NCI-H2081 treated with DMSO at 0.1 percent for 48 hours (cell line): ENCODE results near the gene LSM3.
"Not testable (repeated sequence)": the region's sequence is repeated elsewhere in the genome, so short reads cannot be mapped to it uniquely, and the experiment has no call there.

Source experiments
- DNase-seq: peaks from one replicate; lab custom pipeline; 2025; lab: John Stamatoyannopoulos, UW

LSM3 gene

DNA sequence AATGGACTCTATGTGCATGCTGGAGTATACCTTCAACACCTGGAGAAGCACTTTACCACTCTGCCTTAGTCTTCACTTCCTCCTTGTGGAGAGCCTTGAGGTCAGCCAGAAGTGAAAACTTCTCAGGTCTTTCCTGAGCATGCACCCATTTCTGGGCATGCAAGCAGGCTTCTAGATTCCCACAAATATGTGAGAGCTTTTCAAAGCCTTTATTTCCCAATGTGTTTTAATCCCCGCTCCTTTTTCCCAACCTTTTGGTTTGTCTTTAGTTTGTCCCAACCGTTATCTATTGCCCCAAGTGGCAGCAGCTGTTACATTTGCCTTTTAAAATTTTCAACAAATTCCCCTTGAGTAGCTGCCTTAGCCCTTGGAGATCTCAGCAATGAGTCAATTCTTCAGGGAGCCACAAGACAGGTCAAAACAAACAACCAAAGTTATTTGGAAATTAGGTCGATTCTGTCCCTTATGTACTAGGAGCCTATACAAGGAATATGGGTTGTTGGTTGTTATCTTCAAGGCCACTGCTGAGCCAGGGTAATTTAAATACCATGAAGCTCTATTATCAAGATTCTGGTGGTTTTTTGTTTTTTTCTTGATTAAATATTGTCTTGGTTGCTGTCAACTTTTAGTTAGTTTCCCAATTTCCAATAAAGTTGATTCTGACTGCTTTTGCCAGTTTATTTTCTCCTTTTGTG, 44.4 kb downstream of the LSM3 start:
- no peak for DNase-seq

DNA sequence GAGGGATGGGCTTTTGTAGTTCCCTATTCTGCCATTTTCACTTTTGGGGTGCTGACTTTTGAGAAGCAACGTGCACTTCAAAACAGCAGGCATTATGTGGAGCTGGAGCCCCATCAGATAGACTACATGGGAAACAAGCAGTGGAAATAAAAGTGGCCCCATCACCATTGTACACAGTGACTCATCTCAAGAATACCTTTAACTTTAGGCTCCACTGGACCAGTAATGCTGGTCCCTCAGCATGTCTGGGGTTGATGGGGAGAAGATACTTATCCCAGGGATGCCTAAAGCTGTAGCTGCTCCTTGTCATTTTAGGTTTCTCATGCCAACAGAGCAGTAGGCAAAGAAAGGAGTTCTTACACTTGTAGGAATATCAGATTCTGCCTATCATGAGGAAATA, 45.0 kb downstream of the LSM3 start:
- DNase-seq, result no peak

DNA sequence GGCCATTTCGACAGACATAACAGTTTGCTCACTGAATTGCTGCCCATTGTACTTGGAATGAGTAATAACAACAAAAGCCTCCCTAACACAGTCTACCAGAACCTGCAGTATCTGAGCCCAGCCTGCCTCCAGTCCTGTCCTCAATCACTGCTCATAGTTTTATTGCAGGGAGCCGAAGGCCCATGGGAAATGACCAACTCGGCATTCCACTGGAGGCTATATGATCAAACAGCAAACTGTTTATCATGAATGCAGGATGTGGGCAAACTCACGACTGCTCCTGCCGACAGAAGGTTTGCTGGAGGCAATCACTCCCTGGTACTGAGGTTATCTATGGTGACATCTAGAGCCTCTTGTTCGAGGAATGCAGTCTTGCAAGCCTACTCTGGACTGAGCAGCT, 46.3 kb downstream of the LSM3 start:
- no peak for DNase-seq

DNA sequence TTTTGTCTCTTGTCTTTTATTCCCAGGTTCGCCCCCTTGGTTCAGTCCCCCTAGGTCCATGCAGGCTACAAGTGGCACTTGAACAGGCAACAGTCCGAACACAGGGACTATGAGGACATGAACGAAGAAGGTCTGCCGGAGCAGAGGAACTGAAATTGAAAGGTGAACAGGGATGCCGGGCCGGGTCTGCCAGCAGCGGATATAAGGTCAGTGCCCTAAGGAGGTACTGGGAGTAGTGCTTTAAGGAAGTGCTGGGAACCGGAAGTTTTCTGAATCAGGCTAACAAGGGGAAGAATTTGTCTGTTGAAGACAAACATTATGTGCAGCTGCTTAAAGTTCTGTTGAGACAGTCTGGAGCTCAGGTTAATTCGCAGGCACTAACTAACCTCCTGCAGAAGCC, 46.8 kb downstream of the LSM3 start:
- DNase-seq, result no peak

DNA sequence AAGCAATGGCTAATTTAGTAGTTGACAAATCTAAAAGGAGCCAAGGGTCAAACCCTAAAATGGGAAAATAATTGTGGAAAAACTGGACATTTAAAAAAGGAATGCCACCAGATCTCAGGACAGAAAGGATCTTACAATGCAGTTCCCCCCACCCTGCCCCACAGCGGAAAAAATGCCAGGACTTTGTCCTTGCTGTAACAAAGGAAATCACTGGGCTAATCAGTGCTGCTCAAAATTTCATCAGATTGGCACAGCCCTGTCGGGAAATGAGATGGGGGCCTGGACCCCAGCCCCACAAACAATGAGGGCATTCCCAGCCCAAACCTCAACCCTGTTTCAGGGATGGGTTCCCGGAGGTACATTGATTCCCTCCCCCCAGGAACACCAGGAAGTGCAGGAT, 47.7 kb downstream of the LSM3 start:
- DNase-seq, result not testable (repeated sequence)

DNA sequence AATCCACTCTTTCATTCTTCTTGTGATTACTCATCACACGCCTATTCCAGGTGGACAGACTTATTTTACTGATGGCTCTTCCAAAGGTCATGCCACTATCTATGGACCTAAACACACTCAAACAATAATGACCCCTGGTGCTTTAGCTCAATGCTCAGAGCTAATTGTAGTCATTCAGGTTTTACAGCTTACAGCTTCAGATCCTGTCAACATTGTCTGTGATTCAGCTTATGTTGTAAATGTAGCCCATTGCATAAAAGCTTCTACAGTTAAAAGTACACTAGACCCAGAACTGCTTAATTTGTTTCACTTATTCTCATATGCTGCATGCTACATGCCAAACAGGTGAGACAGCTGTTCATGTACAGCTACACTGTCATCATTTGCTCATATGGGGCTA, 49.2 kb downstream of the LSM3 start:
- DNase-seq, result no peak

DNA sequence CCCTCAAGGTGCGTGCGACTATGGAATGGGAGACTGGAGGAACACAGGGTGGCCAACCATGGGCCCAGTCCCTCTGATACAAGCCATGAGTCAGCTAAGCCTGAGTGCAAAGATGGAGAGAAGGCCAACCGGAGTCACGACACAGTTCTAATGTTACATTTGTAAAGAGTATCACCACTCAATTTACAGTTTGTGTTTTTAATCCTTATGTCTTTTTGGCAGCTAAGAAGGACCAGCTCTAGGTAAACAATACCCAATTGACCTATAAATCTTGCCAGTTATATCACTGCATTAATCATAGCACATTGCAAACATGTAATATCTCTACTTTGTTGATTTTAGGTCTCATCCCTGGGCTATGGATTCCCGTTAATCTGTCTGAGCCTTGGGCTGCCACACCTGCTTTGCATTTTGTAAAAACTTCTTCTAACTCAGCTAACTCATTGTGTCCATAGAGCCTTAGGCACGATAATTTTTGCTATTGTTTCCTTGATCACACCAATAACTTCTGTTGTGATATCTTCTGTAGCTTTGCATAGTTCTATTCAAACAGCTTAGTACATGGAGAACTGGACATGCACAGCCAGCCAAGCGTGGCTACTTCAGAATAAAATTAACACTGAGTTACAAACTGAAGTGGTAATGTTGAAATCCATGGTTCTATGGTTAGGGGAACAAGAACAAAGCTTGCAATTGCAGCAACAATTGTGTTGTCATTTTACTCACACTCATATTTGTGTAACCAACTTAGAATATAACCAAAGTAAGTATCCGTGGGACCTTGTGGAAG, 50.3 kb downstream of the LSM3 start:
- no peak for DNase-seq

DNA sequence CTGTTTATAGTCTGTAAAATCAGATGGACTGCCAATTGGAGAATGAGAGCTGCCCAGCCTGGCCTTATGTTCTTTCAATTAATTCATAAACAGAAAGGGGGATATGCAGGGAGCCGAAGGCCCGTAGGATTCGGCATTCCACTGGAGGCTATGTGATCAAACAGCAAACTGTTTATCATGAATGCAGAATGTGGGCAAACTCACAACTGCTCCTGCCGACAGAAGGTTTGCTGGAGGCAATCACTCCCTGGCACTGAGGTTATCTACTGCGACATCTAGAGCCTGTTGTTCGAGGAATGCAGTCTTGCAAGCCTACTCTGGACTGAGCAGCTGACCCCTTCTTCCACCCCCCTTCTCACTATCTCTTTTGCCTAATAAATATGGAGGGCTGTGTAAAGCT, 51.1 kb downstream of the LSM3 start:
- DNase-seq, result not testable (repeated sequence)

DNA sequence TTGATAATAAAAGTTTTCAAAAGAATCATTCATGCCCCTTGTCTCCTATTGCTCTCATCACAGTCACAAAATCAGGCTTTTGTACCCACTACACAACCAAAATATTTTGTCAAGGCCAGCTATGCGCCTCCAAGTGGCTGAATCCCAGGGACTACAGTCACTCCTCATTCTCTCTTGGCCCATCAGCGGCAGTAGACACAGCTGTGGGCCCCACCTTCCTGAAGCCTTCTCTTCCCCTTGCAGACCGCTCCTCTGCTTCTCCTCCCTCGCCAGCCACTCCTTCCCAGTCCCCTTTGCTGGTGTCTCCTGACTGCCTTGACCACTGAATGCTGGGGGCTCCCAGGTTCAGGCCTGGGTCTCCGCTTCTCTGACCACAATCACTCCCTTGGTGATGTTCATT, 52.1 kb downstream of the LSM3 start:
- DNase-seq, result no peak

DNA sequence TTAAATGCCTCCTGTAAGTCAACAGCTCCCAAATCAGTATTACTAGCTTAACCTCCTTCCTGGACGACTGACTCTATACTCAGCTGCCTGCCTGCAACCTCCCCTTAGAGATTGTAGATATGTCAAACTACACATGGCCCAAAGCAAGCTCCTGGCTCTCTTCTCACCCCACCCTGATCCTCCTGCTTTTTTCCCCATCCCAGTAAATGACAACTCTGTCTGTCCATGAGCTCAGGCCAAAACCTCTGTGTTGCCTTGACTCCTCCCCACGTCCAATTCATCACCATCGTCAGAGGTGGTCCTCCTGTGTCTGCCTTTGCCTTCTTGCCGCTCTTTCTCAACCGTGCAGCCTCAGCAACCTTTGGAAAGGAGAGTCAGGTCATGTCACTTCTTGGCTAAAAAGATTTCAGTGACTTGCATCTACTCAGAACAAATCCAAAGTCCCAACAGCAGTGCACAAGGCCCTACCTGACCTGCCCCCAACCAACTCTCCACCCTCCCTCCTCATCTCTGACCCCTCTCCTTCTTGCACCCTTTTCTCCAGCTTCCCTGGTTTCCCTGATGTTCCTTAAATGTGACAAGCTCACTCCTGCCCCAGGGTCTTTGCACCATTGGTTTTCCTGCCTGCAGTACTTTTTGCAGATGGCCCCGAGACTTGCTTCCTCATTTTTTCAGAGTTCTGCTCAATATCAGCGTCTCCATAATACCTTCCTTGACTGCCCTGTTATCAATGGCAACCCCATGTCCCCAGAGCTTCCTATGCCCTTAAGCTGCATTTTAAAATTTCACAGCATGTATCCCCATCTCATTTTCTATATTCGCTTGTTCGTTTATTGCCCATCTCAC, 52.8 kb downstream of the LSM3 start:
- no peak for DNase-seq

DNA sequence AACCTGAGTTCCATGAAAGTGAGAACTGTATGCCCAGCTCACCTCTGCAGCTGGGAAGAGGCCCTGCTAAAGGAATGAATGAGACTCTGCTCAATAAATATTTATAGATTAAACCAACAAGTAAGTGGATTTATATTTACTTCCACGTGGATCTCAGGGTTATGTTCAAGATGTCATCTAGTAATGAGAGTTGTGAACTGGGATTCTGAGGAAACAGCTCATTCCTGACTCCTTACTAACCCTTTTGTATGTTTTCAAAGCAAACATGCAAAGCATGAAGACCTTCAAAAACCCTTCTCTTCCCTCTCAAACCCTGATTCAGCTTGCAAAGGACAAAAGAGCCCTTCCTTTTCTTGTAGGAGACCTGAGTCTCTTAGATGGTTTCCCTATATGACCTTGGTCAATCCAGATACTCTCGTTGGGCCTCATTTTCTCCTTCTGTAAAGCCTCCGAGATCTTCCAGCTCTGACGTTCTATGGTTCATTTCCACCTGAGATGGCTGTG, 53.4 kb downstream of the LSM3 start:
- no peak for DNase-seq

DNA sequence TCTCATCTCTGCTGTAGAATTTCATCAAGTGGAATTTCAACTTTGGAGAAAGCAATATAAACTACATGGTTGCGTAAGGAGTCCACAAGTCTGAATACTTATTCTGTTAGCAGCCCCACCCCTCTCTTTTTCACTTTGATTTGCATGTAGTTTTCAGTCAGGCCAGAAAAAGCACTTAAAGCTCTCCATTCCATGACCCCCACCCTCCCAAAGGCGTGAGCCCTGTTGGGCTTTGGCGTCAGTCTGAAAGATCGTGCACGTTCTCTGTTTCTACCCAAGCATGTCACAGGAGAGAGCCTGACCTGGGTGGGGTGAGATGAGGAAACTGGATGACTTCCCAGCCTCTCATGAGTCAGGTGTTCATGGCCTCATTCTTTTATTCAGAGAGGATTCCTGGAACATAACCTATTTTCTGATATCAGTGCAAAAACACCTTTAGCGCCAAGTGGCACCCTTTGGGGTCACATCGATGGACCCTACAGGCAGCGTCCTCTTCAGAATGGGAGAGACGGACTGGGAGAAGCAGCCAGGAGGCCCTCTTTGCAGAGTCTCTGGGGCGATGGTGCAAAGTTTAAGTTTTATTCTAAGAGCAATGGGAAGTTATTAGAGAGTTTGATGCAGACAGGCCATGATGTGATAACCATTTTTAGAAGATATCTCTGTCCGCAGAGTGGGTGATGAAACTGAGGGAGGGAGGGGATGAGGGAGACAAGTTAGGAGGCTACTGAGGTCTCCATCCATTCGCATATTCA, 55.8 kb downstream of the LSM3 start:
- no peak for DNase-seq

DNA sequence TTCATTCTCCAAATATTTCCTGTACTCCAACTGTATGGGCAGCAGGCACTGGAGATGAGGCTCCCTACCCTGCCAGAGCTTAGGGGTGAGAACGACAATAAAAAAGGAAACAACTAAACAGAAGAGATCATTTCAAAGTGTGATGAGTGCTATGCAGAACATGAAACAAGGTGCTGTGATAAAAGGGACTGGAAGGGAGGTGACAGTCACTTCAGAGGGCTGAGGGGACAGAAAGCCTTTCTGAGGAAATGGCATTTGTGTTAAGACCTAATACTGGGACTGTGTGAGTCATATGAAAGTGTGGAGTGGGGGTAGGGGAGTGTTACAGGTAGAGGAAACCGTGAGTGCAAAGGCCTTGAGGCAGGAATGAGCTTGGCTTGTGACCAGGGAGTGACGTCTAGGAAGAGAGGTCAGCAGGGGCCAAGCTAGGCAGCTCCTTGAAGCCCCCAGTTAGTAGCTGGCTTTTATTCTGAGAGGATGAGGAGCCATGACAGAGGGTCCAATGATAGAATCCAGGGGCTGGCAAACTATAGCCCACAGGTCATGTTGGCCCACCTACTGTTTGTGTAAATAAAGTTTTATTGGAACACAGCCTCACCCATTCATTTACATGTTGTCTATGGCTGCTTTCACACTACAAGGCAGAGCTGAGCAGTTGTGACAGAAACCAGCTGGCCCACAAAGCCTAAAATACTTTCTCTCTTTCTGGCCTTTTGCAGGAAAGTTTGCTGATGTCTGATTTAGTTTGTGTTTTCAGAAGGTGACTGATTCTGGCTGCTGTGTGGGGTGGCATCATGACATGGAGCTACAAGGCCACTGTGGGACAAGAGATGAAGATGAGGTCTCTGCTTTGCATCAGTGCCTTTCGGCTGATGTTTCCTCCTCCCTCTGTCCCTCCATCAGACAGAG, 56.6 kb downstream of the LSM3 start:
- DNase-seq, result no peak

DNA sequence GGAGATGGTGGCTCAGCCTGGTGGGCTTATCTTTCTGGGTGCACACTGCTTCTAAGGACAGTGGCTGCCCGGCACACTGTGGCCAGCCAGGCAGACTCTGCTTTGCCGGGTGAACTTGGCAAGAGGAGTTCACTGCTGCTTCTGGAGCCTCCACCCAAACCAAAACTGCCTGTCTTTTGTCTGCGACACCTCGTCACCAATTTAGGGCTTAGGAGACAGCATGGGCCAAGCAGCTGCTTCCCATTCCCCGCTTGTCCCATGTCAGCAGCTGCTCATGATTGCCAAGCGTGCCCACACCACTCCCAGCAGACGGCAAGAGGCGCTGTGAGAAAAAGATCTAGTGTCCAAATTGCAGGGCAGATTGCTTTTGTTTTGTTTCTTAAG, 57.3 kb downstream of the LSM3 start:
- DNase-seq, result no peak

DNA sequence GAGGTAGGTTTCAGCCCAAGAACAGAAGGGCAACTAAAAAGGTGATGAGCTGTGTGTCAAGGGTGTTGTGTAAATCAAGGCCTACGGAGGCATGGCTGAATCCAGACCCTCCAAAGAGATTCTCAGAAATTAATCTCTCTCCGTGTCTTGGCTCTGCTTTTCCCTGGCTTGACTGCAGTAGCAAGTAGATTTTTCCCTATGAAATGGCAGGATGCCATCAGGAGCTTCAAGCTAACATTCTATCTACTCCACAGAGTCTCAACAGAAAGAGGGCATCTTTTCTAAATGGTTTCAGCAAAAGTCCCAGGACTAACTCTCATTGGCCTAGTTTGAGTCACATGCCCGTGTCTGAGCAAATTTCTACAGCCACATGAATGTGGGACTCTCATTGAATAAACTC, 58.3 kb downstream of the LSM3 start:
- no peak for DNase-seq

DNA sequence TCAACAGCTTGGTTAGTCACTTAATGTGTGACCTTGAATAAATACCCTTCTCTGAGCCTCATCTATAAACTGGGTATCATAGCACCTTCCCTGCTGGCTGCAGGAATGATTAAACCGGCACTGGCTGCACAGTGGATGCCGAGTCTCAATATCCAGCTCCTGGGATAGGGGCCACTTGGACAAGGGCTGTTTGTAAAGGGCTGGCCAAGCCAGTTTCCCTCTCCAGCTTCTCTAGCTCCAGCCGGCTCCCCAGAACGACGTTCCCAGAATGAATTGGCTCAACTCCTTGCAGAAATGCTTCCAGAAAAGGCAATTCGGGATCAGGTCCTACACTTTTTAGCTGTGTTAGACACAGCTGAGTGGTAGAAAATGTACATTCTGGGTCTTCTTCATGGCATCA, 58.8 kb downstream of the LSM3 start:
- no peak for DNase-seq

DNA sequence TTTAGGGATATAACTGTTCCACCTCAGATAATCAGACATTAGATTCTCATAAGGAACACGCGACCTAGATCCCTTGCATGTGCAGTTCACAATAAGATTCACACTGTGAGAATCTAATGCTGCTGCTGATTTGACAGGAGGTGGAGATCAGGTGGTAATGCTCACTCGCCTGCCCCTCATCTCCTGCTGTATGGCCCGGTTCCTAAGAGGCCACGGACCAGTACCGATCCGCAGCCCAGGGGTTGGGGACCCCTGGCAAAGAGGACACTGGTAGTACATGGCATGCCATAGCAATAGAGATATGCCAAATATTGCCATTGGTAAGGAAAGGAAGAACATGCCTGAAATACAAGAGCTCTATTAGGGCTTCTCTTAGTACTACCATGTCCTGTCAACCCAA, 59.7 kb downstream of the LSM3 start:
- DNase-seq, result no peak

DNA sequence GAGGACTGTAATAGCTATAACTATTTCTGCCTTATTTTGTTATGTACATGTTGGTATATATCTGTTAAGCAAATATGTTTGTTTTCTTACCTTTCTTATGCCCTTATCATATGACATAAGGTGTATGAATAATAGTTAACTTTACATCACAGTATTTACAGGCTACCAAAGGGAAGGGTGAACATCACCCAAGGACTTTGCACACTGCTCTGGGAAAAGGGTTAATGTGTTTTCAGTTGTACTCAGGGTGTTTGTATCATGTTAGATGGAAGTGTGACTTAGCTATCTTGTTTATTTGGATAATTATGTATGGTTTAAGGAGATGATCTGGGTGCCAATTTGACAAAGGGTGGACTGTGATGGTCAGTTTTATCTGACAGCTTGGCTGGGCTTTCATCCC, 60.3 kb downstream of the LSM3 start:
- no peak for DNase-seq

DNA sequence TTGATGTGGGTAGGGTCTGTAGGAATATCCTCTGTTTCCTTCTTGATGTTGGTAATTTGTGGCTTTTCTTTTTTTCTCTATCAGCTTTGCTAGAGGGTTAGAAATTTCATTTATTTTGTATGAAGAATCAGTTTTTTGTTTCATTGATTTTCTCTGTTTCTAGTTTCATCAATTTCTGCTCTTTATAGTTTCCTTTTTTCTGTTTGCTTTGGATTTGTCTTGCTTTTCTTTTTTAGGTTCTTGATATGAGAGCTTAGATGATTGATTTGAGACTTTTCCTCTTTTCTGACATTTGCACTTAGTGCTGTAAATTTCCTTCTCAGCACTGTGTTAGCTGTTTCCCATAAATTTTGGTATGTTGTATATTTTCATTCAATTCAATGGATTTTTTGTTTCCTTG, 61.3 kb downstream of the LSM3 start:
- no peak for DNase-seq

DNA sequence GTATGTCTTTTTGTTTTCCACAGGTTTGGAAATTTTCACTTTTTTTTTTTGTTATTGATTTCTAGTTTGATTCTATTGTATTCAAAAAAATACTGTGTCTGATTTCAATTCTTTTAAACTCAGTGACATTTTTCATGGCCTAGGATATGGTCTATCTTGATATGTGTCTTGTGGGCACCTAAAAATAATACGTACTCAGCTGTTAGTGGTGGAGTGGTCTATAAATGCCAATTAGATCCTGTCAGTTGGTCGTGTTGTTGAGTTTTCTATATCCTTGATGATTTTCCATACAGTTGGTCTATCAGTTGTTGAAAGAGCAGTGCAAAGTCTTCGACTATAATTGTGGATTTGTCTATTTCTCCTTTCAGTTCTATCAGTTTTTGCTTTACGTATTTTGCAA, 61.7 kb downstream of the LSM3 start:
- DNase-seq, result no peak

DNA sequence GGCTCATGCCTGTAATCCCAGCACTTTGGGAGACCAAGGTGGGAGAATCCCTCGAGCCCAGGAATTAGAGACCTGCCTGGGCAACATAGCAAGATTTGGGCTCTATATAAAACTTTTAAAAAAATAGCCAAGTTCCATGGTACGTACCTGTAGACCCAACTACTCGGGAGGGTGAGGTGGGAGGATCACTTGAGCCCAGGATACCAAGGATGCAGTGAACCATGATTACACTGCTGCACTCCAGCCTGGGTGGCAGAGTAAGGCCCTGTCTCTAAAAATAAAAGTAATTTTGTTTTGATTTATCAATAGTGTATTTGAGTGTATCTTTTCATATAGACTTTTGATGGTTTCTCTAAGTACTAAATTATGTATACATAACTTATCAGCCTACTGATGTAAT, 63.1 kb downstream of the LSM3 start:
- no peak for DNase-seq
